H1 (cell line): ENCODE data around the gene GAD2. TPM values are rescaled to one million over a fixed set of nuclear protein-coding genes. Genes with fewer than 3 reads are reported as not detected.

Experiments used
- CTCF ChIA-PET: fragments of 300-600 bp; sonication (Branson Sonifier 250); formaldehyde crosslinking; loops from one replicate; lab custom pipeline; 2021; ENCODE audit not compliant: partially characterized antibody; lab: Charles Lee
- POLR2A ChIA-PET: fragments of 300-600 bp; sonication (Branson Sonifier 250); formaldehyde crosslinking; loops from one replicate; lab custom pipeline; 2021; ENCODE audit warnings: inconsistent platforms; ENCODE audit not compliant: partially characterized antibody; lab: Charles Lee
- DNase-seq, 2 experiments: peaks; one replicate each; pipeline versions ENCODE4 v3.0.0 to v3.0.0-alpha.2; 2010 to 2022; ENCODE audit warnings: low spot score in 2 of 2, low read depth in 1 of 2, mixed read lengths in 1 of 2
- FAIRE-seq: peaks from 2 replicates; lab custom pipeline; 2011; peaks lifted over from hg19 to GRCh38; lab: Jason Lieb, UNC
- H2AFZ ChIP-seq: 2 replicates; pipeline ENCODE4 v1.8.1; 2012; ENCODE audit warnings: low read length, inconsistent platforms
- H2AK5ac ChIP-seq: 2 replicates; pipeline ENCODE4 v1.6.1; 2013; ENCODE audit warnings: low read depth, low read length
- H2BK120ac ChIP-seq: replicated peaks from 2 replicates; pipeline ENCODE3; 2013; ENCODE audit warnings: low read depth, low read length, inconsistent platforms
- H2BK12ac ChIP-seq: 2 replicates; pipeline ENCODE4 v1.6.1; 2013; ENCODE audit warnings: low read depth, low read length
- H2BK15ac ChIP-seq: 2 replicates; pipeline ENCODE4 v1.6.1; 2013; ENCODE audit warnings: low read length
- H2BK20ac ChIP-seq: 2 replicates; pipeline ENCODE4 v1.6.1; 2013; ENCODE audit warnings: low read length
- H2BK5ac ChIP-seq: 2 replicates; pipeline ENCODE4 v1.6.1; 2013; ENCODE audit warnings: low read depth, low read length
- H3K14ac ChIP-seq: 2 replicates; pipeline ENCODE4 v1.6.1; 2013; ENCODE audit warnings: inconsistent platforms; ENCODE audit not compliant: insufficient read length
- H3K18ac ChIP-seq: 2 replicates; pipeline ENCODE4 v1.6.1; 2013; ENCODE audit warnings: low read length; ENCODE audit errors: extremely low read depth
- H3K23ac ChIP-seq: 2 replicates; pipeline ENCODE4 v1.6.1; 2013; ENCODE audit warnings: inconsistent platforms; ENCODE audit not compliant: insufficient read length
- H3K23me2 ChIP-seq: 2 replicates; pipeline ENCODE4 v1.6.1; 2013; ENCODE audit warnings: low read depth, low read length
- H3K27ac ChIP-seq: 2 replicates; pipeline ENCODE4 v1.6.1; 2011; ENCODE audit warnings: low read depth, low read length, inconsistent platforms
- H3K27me3 ChIP-seq, 4 experiments: replicated peaks in 1 of 4; 1 replicate in 1 of 4; 2 replicates in 3 of 4; pipeline versions ENCODE4 v1.6.1 to v1.8.1; 2011 to 2013; ENCODE audit warnings: low read length in 3 of 4, mild to moderate bottlenecking in 3 of 4, inconsistent platforms in 2 of 4, mixed read lengths in 2 of 4, moderate library complexity in 1 of 4; ENCODE audit not compliant: control insufficient read depth in 3 of 4, insufficient read depth in 3 of 4; ENCODE audit errors: extremely low read depth in 1 of 4
- H3K36me3 ChIP-seq, 4 experiments: 2 replicates each; pipeline versions ENCODE4 v1.6.1 to v1.8.1; 2011 to 2013; ENCODE audit warnings: mild to moderate bottlenecking in 4 of 4, low read length in 3 of 4, moderate library complexity in 2 of 4, control low read depth in 1 of 4, inconsistent platforms in 1 of 4; ENCODE audit not compliant: insufficient read depth in 4 of 4, control insufficient read depth in 2 of 4
- H3K4ac ChIP-seq: replicated peaks from 2 replicates; pipeline ENCODE3; 2013; ENCODE audit warnings: low read length, low read depth, mixed read lengths, inconsistent platforms; ENCODE audit not compliant: insufficient read length
- H3K4me1 ChIP-seq, 4 experiments: replicated peaks in 1 of 4; 1 replicate in 1 of 4; 2 replicates in 3 of 4; pipeline versions ENCODE4 v1.6.1 to v1.8.1; 2011 to 2013; ENCODE audit warnings: low read length in 3 of 4, inconsistent platforms in 2 of 4, mixed read lengths in 1 of 4; ENCODE audit not compliant: insufficient read depth in 4 of 4, control insufficient read depth in 3 of 4
- H3K4me2 ChIP-seq, 2 experiments: 2 replicates each; pipeline versions ENCODE4 v1.6.1 to v1.8.1; 2011 to 2013; ENCODE audit warnings: low read depth in 2 of 2, low read length in 2 of 2, control low read depth in 1 of 2, inconsistent platforms in 1 of 2, mild to moderate bottlenecking in 1 of 2; ENCODE audit not compliant: insufficient read depth in 1 of 2
- H3K4me3 ChIP-seq, 4 experiments: fragments of 200-600, 300-600 bp in 1 of 4; sonication (generic), shearing (Covaris generic), sonication (Bioruptor Twin) in 1 of 4; 2 replicates each; pipeline versions ENCODE4 v1.5.1 to v1.8.1; 2011 to 2016; ENCODE audit warnings: low read length in 4 of 4, low read depth in 3 of 4, control low read depth in 2 of 4, inconsistent platforms in 2 of 4, mild to moderate bottlenecking in 2 of 4, mixed read lengths in 1 of 4, moderate library complexity in 1 of 4; ENCODE audit not compliant: insufficient read depth in 2 of 4; ENCODE audit errors: extremely low read depth in 1 of 4
- H3K56ac ChIP-seq: replicated peaks from 2 replicates; pipeline ENCODE3; 2013; ENCODE audit warnings: low read depth, mild to moderate bottlenecking, mixed read lengths, low read length, inconsistent platforms; ENCODE audit not compliant: insufficient read length
- H3K79me1 ChIP-seq: 2 replicates; pipeline ENCODE4 v1.6.1; 2013; ENCODE audit warnings: low read depth, low read length, control low read depth
- H3K79me2 ChIP-seq, 2 experiments: 2 replicates each; pipeline versions ENCODE4 v1.6.1 to v1.8.1; 2012 to 2013; ENCODE audit warnings: low read length in 2 of 2, mild to moderate bottlenecking in 2 of 2, inconsistent platforms in 1 of 2; ENCODE audit not compliant: insufficient read depth in 2 of 2, control insufficient read depth in 1 of 2
- H3K9ac ChIP-seq, 4 experiments: replicated peaks in 1 of 4; 1 replicate in 1 of 4; 2 replicates in 3 of 4; pipeline versions ENCODE4 v1.6.1 to v1.8.1; 2011 to 2013; ENCODE audit warnings: low read depth in 3 of 4, low read length in 3 of 4, control low read depth in 2 of 4, mild to moderate bottlenecking in 2 of 4, moderate library complexity in 2 of 4, inconsistent platforms in 1 of 4; ENCODE audit errors: extremely low read depth in 1 of 4
- H3K9me3 ChIP-seq, 2 experiments: 2 replicates each; pipeline versions ENCODE4 v1.6.1 to v1.8.1; 2012 to 2013; ENCODE audit warnings: mild to moderate bottlenecking in 2 of 2, moderate library complexity in 2 of 2, control low read depth in 1 of 2, inconsistent platforms in 1 of 2, low read depth in 1 of 2, low read length in 1 of 2, mixed read lengths in 1 of 2; ENCODE audit not compliant: insufficient read depth in 2 of 2
- H4K20me1 ChIP-seq, 2 experiments: replicated peaks in 1 of 2; 2 replicates each; pipeline versions ENCODE3 to v1.8.1; 2011 to 2013; ENCODE audit warnings: inconsistent platforms in 2 of 2, low read length in 2 of 2, mild to moderate bottlenecking in 1 of 2; ENCODE audit not compliant: insufficient read depth in 2 of 2, control insufficient read depth in 1 of 2
- H4K5ac ChIP-seq: 2 replicates; pipeline ENCODE4 v1.6.1; 2013; ENCODE audit warnings: low read length, low read depth, mixed read lengths, inconsistent platforms; ENCODE audit not compliant: insufficient read length
- H4K8ac ChIP-seq: 2 replicates; pipeline ENCODE4 v1.8.0; 2013; ENCODE audit warnings: mild to moderate bottlenecking, moderate library complexity, low read length, inconsistent platforms; ENCODE audit not compliant: insufficient read depth; ENCODE audit errors: extremely low read depth
- H4K91ac ChIP-seq: replicated peaks from 2 replicates; pipeline ENCODE3; 2013; ENCODE audit warnings: low read length, mixed read lengths, inconsistent platforms; ENCODE audit not compliant: insufficient read length
- CBX8 ChIP-seq: fragments of 300-800, 300-1000 bp; sonication (generic); IDR thresholded peaks from 2 replicates; pipeline ENCODE4 v1.7.1; 2016; ENCODE audit warnings: low read depth, low read length, borderline replicate concordance
- EZH2 ChIP-seq: fragments of 200-600 bp; sonication (generic); IDR thresholded peaks from 2 replicates; pipeline ENCODE4 v1.7.1; 2012; ENCODE audit warnings: low read depth, mild to moderate bottlenecking, moderate library complexity, low read length, inconsistent platforms; ENCODE audit not compliant: severe bottlenecking
- GABPA ChIP-seq: IDR thresholded peaks from 2 replicates; pipeline ENCODE4 v1.6.1; 2011; ENCODE audit warnings: mild to moderate bottlenecking, low read length, moderate library complexity, borderline replicate concordance; ENCODE audit not compliant: insufficient read depth
- HDAC2 ChIP-seq, 2 experiments: fragments of 300-600 bp in 1 of 2; sonication (generic) in 1 of 2; IDR thresholded peaks; 2 replicates each; pipeline ENCODE4 v1.6.1; 2011 to 2012; ENCODE audit warnings: low read depth in 2 of 2, low read length in 2 of 2, mild to moderate bottlenecking in 2 of 2, moderate library complexity in 2 of 2, borderline replicate concordance in 1 of 2, inconsistent platforms in 1 of 2
- NANOG ChIP-seq: IDR thresholded peaks from 2 replicates; pipeline ENCODE4 v1.6.1; 2011; ENCODE audit warnings: low read length, low read depth, mild to moderate bottlenecking, inconsistent platforms; ENCODE audit not compliant: insufficient read depth, poor library complexity, severe bottlenecking
- RFX5 ChIP-seq: IDR thresholded peaks from 2 replicates; pipeline ENCODE4 v1.6.1; 2011; ENCODE audit warnings: low read depth, low read length, improper control_type of control experiment, borderline replicate concordance
- RNF2 ChIP-seq: fragments of 200-900, 300-1000 bp; sonication (generic); IDR thresholded peaks from 2 replicates; pipeline ENCODE4 v1.7.1; 2016; ENCODE audit warnings: borderline replicate concordance, low read depth, mild to moderate bottlenecking, antibody characterized with exemption, low read length; ENCODE audit not compliant: poor library complexity, severe bottlenecking; ENCODE audit errors: missing control alignments
- RXRA ChIP-seq: IDR thresholded peaks from 2 replicates; pipeline ENCODE4 v1.6.1; 2011; ENCODE audit warnings: low read depth, mild to moderate bottlenecking, low read length, moderate library complexity; ENCODE audit not compliant: insufficient read depth
- SIN3A ChIP-seq, 2 experiments: IDR thresholded peaks in 1 of 2; conservative IDR thresholded peaks in 1 of 2; 2 replicates each; pipeline ENCODE4 v1.6.1; 2011 to 2012; ENCODE audit warnings: low read length in 2 of 2, improper control_type of control experiment in 1 of 2, low read depth in 1 of 2, mild to moderate bottlenecking in 1 of 2
- SIX5 ChIP-seq: IDR thresholded peaks from 2 replicates; pipeline ENCODE4 v1.6.1; 2011; ENCODE audit warnings: mild to moderate bottlenecking, low read depth, low read length
- TCF12 ChIP-seq: IDR thresholded peaks from 2 replicates; pipeline ENCODE4 v1.6.1; 2011; ENCODE audit warnings: low read depth, mild to moderate bottlenecking, low read length
- WGBS, 2 experiments: shearing (Covaris generic) in 1 of 2; methylation state at CpG; one replicate each; pipeline versions ENCODE4 v1.1.6 to v1.1.7; 2013 to 2015; ENCODE audit warnings: low lambda C conversion rate in 2 of 2, mixed read lengths in 2 of 2, inconsistent platforms in 1 of 2, low coverage in 1 of 2, missing lambda C conversion rate in 1 of 2; ENCODE audit not compliant: insufficient replicate concordance in 2 of 2, insufficient coverage in 1 of 2, insufficient read length in 1 of 2; ENCODE audit errors: extremely low coverage in 1 of 2, missing lambda C conversion rate in 1 of 2; 5-methylcytosine and 5-hydroxymethylcytosine counted together
- polyA plus RNA-seq, 7 experiments: library from polyadenylated mRNA; depleted of rRNA in 3 of 7; stranded (reverse) in 5 of 7; unstranded in 2 of 7; fragments of >200 nt in 5 of 7; fragments of 200-250 nt in 2 of 7; gene quantifications; 1 replicate in 5 of 7; 2 replicates in 1 of 7; 4 replicates in 1 of 7; pipeline versions ENCODE4 v1.2.1 to v1.2.3, GENCODE V29; 2011 to 2013; ENCODE audit warnings: missing spikeins in 2 of 7, mixed read lengths in 2 of 7
- total RNA-seq: library from RNA; stranded (reverse); fragmentation: NEBNext Ultra II Directional; extraction: Animal tissue kit (Norgen Biotek cat#: 25700); gene quantifications from 2 replicates; pipeline ENCODE4 v1.2.1, GENCODE V29; 2021
- TF ChIP-seq, protein P1 (sequence below): IDR thresholded peaks from 2 replicates; pipeline ENCODE4 v1.6.1; 2012; ENCODE audit warnings: inconsistent platforms

The GAD2 gene
- total and polyA plus RNA-seq, 2 of the 8 experiments (the other 6 are each of a cell fraction or from before 2014, with no cell fraction given): 0.30 to 0.47 TPM

- Histone ChIP-seq H3K4ac (no peak overlapping the region), H3K27me3 (peaks cover 0 to 1% (median 0%) of the 10 kb centered on the region in 4 experiments; a peak in 1 of 7 replicates), H3K4me2 (no peak overlapping the region), H2BK120ac (no peak overlapping the region), H3K9ac (no peak overlapping the region), H3K9me3 (no peaks in the 10 kb centered on the region), H3K56ac (no peak overlapping the region), H2BK5ac (no peak overlapping the region), H3K27ac (no peak overlapping the region), H4K5ac (no peak overlapping the region), H2BK20ac (no peak overlapping the region), H2AK5ac (no peak overlapping the region), H3K23ac (no peak overlapping the region), H4K91ac (no peak overlapping the region), H2AFZ (no peak overlapping the region), H2BK12ac (no peak overlapping the region), H3K79me2 (no peaks in the 10 kb centered on the region), H4K20me1 (no peaks in the 10 kb centered on the region), H3K4me3 (no peak overlapping the region), H3K4me1 (no peaks in the 10 kb centered on the region), H3K79me1 (no peaks in the 10 kb centered on the region), H3K23me2 (no peaks in the 10 kb centered on the region), H3K18ac (no peak overlapping the region), H2BK15ac (no peak overlapping the region; the same call in 1 of the 2 replicates), H4K8ac (no peak overlapping the region), H3K14ac (no peak overlapping the region), H3K36me3 (no peaks in the 10 kb centered on the region)
- FAIRE-seq: no peak
- DNase-seq: no peak
- ChIA-PET CTCF (interaction anchor here (0.6 to 1.1 kb wide), 2 partner anchors 20 to 91 kb away, joined by 3 to 4 read pairs; no protein-coding TSS in a partner anchor), POLR2A (no interaction called here)
- WGBS, 2 experiments: 91% methylated on average over 9 of the region's 9 CpGs; no CpG with 5 or more reads in 1 of the 2 experiments
- TF ChIP-seq CBX8 (no peak), TCF12 (no peak), RFX5 (no peak), NANOG (no peak), SIN3A (conservative IDR thresholded peaks at IDR 0.05 in 1 of 2, IDR thresholded peaks at IDR 0.05 in 1 of 2; ENCODE audit: low read depth in 1 of 2, low read length in 2 of 2) (no peak), RXRA (no peak), HDAC2 (IDR thresholded peaks at IDR 0.05; ENCODE audit: borderline replicate concordance in 1 of 2, low read depth in 2 of 2, low read length in 2 of 2) (no peak), GABPA (no peak), RNF2 (no peak), EZH2 (no peak), SIX5 (no peak)
- TF ChIP-seq, protein P1, sequence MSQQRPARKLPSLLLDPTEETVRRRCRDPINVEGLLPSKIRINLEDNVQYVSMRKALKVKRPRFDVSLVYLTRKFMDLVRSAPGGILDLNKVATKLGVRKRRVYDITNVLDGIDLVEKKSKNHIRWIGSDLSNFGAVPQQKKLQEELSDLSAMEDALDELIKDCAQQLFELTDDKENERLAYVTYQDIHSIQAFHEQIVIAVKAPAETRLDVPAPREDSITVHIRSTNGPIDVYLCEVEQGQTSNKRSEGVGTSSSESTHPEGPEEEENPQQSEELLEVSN: no peak
Measured at GRCh38 chr10:26198119-26198518, 18.5 kb upstream of the GAD2 start.
